GM19438 (cell line): ENCODE data around the gene HOXC12.

Source experiments
- ATAC-seq: cut with Tn5 transposase; IDR thresholded peaks from one replicate; pipeline ENCODE4 v1.9.1; 2021; ENCODE audit warnings: low read depth; ENCODE audit not compliant: unreplicated experiment

Gene HOXC12

DNA sequence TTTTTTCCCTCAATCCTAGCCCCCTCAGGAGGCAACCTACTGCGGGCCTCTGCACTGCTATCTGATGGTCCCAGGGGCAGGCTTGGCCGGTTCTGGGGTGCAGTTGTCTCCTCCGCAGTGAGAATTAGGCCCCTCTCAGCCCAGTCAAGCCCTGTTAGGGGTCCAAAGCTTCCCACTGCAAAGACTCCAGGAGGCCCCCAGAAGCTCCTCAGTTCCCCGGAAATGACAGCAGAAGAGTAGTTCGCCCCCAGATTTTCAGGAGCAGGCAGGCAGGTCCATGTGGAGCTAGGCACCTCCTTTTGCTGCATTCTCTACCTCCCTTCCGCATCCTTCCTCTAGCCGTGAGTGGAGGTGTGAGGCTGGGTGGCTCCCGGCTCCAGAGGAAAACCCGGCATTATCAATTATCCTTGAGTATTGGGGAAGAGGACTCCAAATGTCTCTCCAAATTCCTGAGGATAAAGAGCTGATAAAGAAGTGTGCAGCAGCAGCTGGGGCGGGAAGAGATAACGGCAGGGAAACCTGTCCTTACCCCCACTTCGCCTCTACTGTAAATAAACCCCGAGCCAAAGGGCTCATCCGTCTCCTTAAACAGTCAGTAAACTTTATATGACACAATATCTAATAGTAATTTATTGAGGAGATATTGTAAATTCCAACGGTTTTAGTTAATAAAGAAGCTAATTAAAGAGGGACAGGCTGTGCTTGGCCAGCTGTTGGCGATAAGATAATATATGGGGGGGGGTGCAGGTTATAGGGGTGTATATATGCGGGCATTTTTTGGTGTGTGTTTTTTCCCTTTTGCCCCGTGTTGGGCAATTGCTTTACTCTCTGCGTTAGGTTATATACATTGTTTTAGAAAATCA, 641 bp upstream of the HOXC12 start:
- ATAC-seq: no peak

DNA sequence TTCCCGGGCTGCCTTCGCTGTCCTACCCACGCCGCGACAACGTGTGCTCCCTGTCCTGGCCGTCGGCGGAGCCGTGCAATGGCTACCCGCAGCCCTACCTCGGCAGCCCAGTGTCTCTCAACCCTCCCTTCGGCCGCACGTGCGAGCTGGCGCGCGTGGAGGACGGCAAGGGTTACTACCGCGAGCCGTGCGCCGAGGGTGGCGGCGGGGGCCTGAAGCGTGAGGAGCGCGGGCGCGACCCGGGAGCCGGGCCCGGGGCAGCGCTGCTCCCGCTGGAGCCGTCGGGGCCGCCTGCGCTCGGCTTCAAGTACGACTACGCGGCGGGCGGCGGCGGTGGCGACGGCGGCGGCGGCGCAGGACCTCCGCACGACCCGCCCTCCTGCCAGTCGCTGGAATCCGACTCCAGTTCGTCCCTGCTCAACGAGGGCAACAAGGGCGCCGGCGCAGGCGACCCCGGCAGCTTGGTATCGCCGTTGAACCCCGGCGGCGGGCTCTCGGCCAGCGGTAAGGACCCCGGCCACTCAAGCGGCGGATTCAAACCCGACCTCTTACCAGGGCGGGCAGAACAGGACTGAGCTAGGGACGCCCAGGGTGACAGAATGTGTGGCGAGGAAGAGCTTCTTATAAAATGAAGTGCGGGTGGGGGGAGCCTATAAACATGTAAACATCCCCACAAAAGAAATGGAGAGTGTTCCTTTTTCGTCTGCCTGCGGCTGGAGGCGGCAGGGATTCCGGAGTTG, 503 bp downstream of the HOXC12 start:
- no peak for ATAC-seq

GRCh38 chr12:53955776-53956250, 1.1 kb downstream of the HOXC12 start:
- no peak for ATAC-seq

DNA sequence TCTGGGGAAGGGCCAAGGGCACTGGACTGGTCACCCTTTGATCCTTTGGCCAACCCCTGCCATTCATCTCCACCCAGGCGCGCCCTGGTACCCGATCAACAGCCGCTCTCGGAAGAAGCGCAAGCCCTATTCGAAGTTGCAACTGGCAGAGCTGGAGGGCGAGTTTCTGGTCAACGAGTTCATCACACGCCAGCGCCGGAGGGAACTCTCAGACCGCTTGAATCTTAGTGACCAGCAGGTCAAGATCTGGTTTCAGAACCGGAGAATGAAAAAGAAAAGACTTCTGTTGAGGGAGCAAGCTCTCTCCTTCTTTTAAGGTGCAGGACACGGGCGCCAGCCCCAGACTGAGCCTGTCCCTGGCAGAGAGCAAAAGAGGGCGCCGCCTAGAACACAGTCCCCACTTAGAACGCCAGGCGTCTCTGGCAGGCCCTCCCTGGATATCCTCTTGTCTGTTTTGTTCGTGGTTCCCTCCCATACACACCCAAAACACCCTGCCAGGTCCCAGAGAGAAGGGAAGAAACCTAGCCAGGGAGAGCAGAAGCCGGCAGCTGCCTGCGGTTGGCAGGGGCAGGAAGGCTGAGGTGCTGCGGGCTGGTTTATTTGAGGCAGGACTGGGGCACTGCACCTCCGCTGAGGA, 1.7 kb downstream of the HOXC12 start:
- no peak for ATAC-seq

DNA sequence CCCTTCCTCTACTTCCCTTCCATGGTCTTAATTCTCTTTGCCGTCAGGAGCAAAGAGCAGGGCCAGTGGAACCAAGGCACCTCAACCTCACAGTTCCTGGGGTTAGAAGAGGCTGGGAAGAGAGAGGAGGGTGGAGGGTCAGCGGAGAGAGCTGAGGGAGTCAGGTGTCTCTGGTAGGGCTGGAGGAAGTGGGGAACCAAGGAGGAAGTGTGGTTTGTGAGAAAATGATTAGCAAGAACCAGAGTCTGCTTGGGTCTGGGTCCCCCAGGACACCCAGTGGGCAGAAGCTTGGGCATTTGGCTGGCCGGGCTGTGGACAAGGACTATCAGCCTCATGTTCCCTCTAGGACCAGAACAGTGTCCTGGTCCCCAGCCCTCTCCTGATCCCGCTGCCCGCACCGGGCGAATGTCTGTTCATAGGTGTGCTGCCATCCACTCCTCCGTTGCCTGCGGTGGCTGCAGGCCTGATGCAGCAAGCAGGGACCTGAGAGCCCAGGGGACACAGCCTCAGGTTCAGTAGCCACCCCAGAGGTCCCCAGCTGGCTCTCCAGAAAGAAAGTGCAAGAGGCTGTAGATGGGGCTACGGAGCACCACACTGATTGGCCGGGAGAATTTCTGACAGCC, 2.3 kb downstream of the HOXC12 start:
- no peak for ATAC-seq

- ATAC-seq: no peak
Measured at GRCh38 chr12:53958128-53958527, 3.4 kb downstream of the HOXC12 start.

- no peak for ATAC-seq
Measured at GRCh38 chr12:53959314-53959713, 4.6 kb downstream of the HOXC12 start.

- ATAC-seq: no peak
Measured at GRCh38 chr12:53960187-53961024, 5.7 kb downstream of the HOXC12 start.

DNA sequence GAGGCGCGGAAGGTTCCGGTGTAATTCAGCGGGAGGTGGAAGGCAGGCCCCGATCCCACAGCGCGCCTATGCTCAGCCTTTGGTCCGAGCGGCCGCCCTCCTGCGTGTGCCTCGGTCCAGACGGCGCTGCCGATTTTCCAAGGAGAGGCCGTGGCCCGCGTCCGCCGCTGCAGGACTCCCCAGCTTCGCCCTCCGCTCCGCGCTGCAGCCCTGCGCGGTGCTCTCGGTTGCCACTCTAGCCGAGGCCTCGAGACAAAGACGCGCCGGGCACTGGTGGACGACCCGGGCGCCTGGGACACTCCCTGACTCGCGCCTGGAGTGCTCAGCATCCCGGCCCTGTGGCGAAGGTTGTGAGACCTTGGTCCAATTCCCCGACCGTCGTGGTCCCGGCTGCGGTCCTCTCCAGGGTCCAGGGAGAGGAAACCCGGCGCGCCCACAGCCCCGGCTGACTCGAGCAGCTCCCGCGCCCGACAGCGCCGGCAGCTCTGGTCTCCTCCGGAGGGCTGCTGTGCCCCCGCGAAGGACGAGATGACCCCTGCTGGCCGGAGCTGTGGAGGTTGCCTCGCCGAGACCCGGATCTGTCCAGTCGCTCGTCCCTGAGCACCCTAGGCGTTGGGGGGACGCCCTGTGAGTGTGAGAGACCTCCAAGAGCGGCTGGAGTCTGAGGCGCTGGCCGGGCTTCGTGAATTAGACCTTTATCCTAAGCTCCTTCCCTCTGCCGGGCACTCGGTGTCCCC, 6.5 kb downstream of the HOXC12 start:
- no peak for ATAC-seq

DNA sequence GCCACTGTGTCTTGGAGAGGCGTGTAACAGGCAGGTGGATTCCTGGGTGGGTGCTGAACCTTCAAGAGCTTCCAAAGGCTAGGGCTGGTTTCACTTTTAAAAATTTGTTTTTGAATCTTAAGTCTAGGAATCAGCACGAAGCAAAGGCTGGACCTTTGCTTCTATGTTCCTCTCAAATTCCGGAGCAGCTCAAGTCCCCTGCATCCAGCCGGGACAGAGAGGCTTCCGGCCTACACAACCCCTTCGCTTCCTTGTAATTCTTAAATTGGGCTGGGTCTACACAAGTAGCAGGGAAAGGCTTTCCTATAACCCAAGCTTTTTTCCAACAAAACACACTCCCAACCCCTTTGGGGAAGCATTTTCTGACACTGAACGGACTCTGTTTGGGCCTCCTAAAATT, 8.3 kb downstream of the HOXC12 start:
- no peak for ATAC-seq

- ATAC-seq: no peak
Measured at GRCh38 chr12:53963434-53964314, 9.0 kb downstream of the HOXC12 start.

DNA sequence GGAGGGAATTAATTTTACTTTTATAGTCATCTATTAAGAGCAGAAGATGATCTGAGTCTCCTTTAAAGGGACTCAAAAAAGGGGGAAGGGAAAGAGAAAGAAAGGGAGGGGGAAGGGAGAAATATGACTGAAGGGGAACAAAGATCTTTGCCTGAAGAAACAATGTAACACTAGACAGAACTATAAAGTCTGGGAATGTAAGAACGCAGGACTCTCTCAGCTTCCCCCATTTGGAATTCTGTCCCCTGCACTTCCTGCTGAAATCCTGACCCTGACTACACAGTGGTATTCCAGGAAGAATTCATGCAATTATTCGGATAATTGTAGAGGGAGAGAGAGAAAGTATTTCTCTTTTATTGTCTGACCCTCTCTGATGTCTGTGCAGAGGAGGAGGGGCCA, 9.6 kb downstream of the HOXC12 start:
- no peak for ATAC-seq

DNA sequence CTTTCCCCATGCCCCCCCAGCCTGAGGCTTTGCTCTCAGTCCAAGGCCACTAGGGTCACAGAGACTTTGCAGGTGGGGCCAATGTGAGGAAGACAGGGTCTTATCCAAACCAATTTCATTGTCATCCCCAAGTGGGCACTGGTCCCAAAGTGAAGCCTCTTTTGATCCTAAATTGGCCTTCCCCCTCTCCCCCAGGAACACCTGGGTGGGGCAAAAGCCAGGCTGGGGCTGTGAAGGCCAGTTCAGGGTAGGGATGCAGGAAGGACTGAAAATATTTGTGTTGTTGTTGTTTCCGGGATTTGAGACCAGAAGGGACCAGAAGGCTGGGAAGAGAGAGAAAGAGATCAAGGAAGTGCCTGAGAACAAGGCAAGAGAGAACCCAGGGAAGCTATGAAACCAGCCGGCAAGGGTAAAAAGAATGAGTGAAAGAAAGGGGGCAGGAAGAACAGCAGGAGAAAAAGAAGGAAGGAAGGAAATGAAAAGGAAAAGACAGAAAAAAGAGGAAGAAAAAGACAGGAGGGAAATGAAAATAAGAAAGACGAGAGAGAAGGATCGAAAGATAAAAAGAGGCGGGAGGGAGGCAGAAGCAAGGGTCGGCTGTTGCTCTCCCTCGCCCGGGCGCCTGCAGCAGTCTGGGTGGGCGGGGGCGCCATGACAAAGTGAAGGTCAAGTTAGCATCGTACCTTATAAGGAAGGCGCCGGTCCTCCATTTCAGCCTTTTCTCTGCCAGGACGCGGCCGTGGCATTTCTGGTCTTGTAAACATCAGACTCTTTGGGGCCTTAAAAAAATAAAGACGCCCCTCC, 10.8 kb downstream of the HOXC12 start:
- ATAC-seq: no peak

DNA sequence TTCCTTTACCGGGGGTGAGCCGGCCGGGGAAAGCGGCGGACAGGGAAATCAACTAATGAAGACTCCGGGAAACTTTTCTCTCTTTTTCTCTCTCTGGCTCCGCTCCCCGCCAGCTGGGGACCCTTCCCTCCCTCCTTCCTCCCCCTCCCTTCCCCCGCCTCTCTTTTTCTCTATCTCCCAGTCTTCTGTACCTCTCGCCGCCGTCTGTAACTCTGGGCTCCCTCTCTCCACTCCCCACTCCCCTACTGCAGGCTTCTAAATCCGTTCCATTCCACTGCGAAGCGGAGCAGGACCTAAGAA, 11.3 kb downstream of the HOXC12 start:
- ATAC-seq: no peak

- ATAC-seq: no peak
Measured at GRCh38 chr12:53966385-53967133, 11.9 kb downstream of the HOXC12 start.

GRCh38 chr12:53967421-53967925, 12.8 kb downstream of the HOXC12 start:
- no peak for ATAC-seq
